Stimulated activated CD8-positive, alpha-beta memory T cell treated with anti-CD3 and anti-CD28 coated beads, Interleukin-4, amount 100 ng/mL, for 24 hours (primary cell): Measurements from ENCODE around the gene WDFY3.

Source experiments
- DNase-seq: peaks from one replicate; pipeline ENCODE4 v3.0.0-alpha.2; 2020; ENCODE audit warnings: low read depth

WDFY3 gene, protein sequence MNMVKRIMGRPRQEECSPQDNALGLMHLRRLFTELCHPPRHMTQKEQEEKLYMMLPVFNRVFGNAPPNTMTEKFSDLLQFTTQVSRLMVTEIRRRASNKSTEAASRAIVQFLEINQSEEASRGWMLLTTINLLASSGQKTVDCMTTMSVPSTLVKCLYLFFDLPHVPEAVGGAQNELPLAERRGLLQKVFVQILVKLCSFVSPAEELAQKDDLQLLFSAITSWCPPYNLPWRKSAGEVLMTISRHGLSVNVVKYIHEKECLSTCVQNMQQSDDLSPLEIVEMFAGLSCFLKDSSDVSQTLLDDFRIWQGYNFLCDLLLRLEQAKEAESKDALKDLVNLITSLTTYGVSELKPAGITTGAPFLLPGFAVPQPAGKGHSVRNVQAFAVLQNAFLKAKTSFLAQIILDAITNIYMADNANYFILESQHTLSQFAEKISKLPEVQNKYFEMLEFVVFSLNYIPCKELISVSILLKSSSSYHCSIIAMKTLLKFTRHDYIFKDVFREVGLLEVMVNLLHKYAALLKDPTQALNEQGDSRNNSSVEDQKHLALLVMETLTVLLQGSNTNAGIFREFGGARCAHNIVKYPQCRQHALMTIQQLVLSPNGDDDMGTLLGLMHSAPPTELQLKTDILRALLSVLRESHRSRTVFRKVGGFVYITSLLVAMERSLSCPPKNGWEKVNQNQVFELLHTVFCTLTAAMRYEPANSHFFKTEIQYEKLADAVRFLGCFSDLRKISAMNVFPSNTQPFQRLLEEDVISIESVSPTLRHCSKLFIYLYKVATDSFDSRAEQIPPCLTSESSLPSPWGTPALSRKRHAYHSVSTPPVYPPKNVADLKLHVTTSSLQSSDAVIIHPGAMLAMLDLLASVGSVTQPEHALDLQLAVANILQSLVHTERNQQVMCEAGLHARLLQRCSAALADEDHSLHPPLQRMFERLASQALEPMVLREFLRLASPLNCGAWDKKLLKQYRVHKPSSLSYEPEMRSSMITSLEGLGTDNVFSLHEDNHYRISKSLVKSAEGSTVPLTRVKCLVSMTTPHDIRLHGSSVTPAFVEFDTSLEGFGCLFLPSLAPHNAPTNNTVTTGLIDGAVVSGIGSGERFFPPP (N-terminal part only)

GRCh38 chr4:84966382-84967242 lies at the start of gene WDFY3:
Gene WDFY3 (minus strand): TSS chr4:84966690. CDS start chr4:84860591, 106,099 bp downstream.
- no peak for DNase-seq

- DNase-seq = no peak
Measured at GRCh38 chr4:85005865-85006377, 39.4 kb upstream of the WDFY3 start.

- no peak for DNase-seq
Measured at GRCh38 chr4:85000343-85000742, 33.9 kb upstream of the WDFY3 start.

DNA sequence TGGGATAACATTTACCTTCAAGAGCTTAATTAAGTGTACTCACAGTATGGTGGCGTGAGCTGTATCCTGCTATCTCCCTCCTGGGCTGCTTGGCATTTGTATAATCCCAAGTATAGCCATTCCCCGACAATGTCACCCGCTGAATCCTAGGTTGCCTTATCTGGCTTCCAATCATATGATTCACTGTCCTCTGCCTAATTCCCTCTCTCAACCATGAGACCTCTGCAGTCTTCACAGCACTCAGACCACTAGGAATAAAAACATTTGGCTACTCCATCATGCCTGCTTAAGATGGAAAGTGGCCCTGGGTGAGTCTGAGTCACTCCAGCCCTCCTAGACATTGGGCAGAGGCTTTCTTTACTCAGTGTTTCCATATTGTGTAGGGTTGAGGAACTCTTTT lies 28.9 kb upstream of the WDFY3 start:
- DNase-seq = no peak

- no peak for DNase-seq
Measured at GRCh38 chr4:84994280-84994679, 27.8 kb upstream of the WDFY3 start.

GRCh38 chr4:84985952-84986351 lies 19.5 kb upstream of the WDFY3 start:
- DNase-seq = no peak

GRCh38 chr4:84977396-84977795 lies 10.9 kb upstream of the WDFY3 start:
- DNase-seq = no peak

GRCh38 chr4:84973856-84974255 lies 7.4 kb upstream of the WDFY3 start:
- DNase-seq = no peak

DNA sequence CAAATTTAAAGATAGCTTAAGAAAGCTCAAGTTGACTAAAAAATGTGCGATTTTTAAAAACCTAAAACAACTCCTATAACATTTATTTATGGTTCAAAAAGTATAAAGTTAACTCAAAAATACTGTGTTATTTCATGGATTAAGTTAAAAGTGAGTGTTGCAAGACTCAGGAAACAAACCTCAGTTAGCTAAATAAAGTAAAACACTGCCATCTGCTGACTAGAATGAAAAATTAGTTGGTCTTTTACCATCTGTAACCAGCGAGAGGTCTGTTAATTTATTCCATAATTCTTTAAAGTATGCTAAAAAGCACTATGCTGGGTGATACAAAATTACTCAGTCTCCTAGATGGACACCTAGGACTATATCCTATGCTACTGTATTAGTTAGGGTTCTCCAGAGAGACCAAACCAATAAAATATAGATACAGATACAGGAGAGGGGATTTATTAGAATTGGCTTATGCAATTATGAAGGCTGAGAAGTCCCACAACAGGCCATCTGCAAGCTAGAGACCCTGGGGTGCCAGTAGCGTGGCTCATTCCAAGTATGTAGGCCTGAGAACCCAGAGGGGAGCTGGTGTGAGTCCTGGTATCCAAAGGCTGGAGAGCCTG lies 4.9 kb upstream of the WDFY3 start:
- no peak for DNase-seq

DNA sequence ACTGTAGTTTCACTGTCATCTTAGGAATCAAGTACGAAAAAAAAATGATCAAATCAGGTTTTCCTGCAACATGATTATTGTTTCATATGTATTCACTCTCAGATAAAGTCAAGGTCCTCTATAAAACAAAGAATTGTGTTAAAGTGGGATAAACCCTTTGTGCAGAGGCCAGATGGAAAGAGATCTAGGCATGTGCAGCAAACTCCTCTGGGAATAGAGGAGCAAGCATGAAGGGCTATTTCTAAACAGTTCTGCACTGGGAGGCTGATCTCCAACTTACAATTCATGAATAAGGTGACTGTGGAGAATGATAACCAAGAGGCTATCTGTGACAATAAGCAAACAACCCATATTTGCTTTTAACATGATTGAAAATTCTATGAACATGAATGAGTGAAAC lies 2.4 kb upstream of the WDFY3 start:
- DNase-seq = no peak

- DNase-seq = no peak
Measured at GRCh38 chr4:84967243-84967690, 777 bp upstream of the WDFY3 start.

- DNase-seq = no peak
Measured at GRCh38 chr4:84965553-84966381, 723 bp downstream of the WDFY3 start.

- no peak for DNase-seq
Measured at GRCh38 chr4:84964995-84965552, 1.4 kb downstream of the WDFY3 start.

DNA sequence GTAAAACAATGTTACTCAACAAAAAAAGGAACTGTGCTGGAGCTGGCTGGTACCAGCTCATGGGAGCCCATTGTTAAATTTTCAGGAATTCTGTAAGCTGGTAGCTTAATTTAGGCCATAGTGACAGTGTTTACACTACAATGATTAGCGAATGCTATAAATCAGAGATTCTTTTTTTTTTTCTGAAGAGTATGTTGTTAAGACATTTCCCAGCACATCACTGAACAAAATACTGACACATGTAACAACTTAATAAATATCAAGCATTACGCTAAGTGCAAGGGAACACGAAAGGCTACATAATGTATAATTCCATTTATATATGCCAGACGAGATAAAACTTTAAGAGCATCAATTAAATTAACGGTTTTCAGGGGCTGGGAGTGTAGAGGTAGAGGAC lies 4.4 kb downstream of the WDFY3 start:
- DNase-seq = no peak

DNA sequence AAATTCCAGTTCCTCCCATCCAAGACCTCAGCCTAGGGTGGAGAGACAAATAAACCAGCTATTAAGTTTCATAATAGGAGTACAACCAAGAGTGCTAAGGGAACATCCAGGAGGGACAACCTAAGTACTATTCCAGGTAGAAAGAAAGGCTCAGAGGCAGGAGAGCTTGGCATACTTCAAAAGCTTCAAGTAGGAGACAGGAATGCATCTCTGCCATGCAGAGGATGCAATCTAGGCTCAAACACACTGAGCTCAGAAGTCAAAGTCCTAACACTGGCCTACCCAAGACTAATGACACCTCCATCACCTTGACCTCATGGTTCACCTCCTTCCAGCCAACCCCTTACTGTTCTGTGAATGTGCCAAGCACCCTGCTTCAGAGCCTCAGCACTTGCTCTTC lies 8.1 kb downstream of the WDFY3 start:
- no peak for DNase-seq

- no peak for DNase-seq
Measured at GRCh38 chr4:84957514-84958420, 8.7 kb downstream of the WDFY3 start.

DNA sequence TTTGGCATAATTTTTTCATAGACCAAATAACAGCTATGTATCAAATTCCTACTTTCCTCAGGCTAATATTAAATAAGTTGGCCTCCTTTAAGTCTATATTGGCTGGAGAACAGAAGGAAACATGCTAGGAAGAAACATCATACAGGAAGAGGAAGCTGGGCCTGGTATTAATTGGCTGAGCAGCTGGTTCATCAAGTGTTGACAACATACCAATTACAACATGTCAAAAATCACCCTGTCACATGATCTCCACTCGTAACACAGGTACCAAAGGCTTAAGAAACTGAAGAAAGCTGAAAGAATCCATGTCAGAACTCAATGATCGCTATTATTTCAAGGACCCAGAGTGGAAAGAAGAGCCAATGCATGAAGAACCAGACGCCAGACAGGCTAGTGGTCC lies 10.5 kb downstream of the WDFY3 start:
- no peak for DNase-seq

DNA sequence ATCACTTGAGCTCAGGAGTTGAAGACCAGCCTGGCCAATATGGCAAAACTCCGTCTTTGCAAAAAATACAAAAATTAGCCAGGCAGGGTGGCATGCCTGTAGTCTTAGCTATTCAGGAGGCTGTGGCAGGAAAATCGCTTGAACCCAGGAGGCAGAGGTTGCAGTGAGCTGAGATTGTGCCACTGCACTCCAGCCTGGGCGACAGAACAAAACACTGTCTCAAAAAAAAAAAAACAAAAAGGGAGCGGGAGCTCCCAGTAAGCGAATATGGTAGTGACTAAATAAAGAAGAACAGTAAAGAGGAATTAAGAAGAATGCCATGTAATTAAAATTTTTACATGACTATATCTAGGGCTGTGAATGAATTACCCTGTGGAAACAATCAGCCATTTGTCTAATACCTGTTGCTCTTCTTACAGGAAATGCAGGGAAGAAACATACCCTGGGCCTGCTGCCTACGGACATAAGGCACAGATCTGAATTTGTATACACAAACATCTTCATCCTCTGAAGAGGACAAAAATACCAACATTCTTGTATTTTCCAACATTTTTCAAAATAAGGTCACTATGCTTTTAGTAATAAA lies 11.4 kb downstream of the WDFY3 start:
- DNase-seq = no peak
